ENCODE data around the gene SLC25A52.

SLC25A52 gene

GRCh38 chr18:31776093-31776492 is 15.4 kb upstream of the SLC25A52 start:
- TF ChIP-seq, protein P1, sequence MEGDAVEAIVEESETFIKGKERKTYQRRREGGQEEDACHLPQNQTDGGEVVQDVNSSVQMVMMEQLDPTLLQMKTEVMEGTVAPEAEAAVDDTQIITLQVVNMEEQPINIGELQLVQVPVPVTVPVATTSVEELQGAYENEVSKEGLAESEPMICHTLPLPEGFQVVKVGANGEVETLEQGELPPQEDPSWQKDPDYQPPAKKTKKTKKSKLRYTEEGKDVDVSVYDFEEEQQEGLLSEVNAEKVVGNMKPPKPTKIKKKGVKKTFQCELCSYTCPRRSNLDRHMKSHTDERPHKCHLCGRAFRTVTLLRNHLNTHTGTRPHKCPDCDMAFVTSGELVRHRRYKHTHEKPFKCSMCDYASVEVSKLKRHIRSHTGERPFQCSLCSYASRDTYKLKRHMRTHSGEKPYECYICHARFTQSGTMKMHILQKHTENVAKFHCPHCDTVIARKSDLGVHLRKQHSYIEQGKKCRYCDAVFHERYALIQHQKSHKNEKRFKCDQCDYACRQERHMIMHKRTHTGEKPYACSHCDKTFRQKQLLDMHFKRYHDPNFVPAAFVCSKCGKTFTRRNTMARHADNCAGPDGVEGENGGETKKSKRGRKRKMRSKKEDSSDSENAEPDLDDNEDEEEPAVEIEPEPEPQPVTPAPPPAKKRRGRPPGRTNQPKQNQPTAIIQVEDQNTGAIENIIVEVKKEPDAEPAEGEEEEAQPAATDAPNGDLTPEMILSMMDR (IDR thresholded peaks at IDR 0.05; ENCODE audit: insufficient read depth, low read length, poor library complexity, severe bottlenecking), result no peak

GRCh38 chr18:31774962-31775361 is 14.3 kb upstream of the SLC25A52 start:
- Histone ChIP-seq H3K4me3 (replicated peaks; ENCODE audit: low read depth, low read length) (no peak overlapping the region), H3K36me3 (ENCODE audit: control insufficient read depth, insufficient read depth, low read length) (no peaks in the 10 kb centered on the region), H3K27me3 (replicated peaks; ENCODE audit: control insufficient read depth, insufficient read depth, low read length) (no peaks in the 10 kb centered on the region)
- DNase-seq (ENCODE audit: extremely low read depth, insufficient read length), result no peak
- TF ChIP-seq, protein P1 (IDR thresholded peaks at IDR 0.05; ENCODE audit: insufficient read depth, low read length, poor library complexity, severe bottlenecking), result no peak

More at GRCh38 chr18:31776093-31776492, 15.4 kb upstream of the SLC25A52 start:
- no peak for DNase-seq (ENCODE audit: extremely low read depth, insufficient read length)
- Histone ChIP-seq H3K36me3 (ENCODE audit: control insufficient read depth, insufficient read depth, low read length) (no peaks in the 10 kb centered on the region), H3K4me3 (replicated peaks; ENCODE audit: low read depth, low read length) (no peak overlapping the region), H3K27me3 (replicated peaks; ENCODE audit: control insufficient read depth, insufficient read depth, low read length) (no peaks in the 10 kb centered on the region)

- no peaks in the 10 kb centered on the region for H3K27me3 ChIP-seq (replicated peaks; ENCODE audit: control insufficient read depth, insufficient read depth, low read length)
- TF ChIP-seq, protein P1 (IDR thresholded peaks at IDR 0.05; ENCODE audit: insufficient read depth, low read length, poor library complexity, severe bottlenecking), result no peak
- H3K36me3 ChIP-seq (ENCODE audit: control insufficient read depth, insufficient read depth, low read length), result no peaks in the 10 kb centered on the region
- peak; percentile 24 for DNase-seq (ENCODE audit: extremely low read depth, insufficient read length)
- peak overlapping the region; percentile 10; the same call in 1 of the 2 replicates for H3K4me3 ChIP-seq (replicated peaks; ENCODE audit: low read depth, low read length)
Measured at GRCh38 chr18:31774477-31774785, 13.8 kb upstream of the SLC25A52 start.

DNA sequence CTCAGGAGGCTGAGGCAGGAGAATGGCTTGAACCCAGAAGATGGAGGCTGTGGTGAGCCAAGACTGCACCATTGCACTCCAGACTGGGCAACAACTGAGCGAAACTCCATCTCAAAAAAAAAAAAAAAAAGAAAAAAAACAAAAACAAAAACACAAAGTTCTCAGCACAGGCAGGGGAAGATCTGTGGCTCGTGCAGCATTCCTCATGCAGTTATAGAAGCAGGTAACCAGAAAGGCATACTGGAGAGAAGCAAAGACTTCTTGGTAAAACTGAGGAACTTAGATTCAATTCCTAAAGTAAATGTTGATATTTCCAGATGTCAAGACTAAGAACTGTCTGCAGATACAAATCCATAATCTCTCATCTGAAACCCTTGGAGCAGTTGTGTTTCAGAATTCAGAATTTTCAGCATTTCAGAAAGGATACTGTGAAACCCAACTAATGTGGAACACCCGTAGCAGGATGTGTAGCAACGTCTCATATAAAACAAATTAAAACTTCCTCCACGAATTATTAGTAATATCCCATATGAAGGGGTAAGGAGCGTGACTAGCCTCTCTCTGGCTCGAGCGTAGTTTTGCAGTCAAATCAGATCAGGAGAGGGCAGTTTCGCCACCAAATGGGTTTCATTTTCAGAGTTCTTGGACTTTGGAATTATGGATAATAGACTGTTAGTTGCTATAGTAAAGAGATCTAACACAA is 13.2 kb upstream of the SLC25A52 start:
- peak overlapping the region; percentile 10; the same call in 1 of the 2 replicates for H3K4me3 ChIP-seq (replicated peaks; ENCODE audit: low read depth, low read length)
- TF ChIP-seq, protein P1 (IDR thresholded peaks at IDR 0.05; ENCODE audit: insufficient read depth, low read length, poor library complexity, severe bottlenecking), result no peak
- no peaks in the 10 kb centered on the region for H3K27me3 ChIP-seq (replicated peaks; ENCODE audit: control insufficient read depth, insufficient read depth, low read length)
- DNase-seq (ENCODE audit: extremely low read depth, insufficient read length), result no peak
- H3K36me3 ChIP-seq (ENCODE audit: control insufficient read depth, insufficient read depth, low read length), result no peaks in the 10 kb centered on the region

GRCh38 chr18:31772699-31773098 is 12.0 kb upstream of the SLC25A52 start:
- DNase-seq (ENCODE audit: extremely low read depth, insufficient read length), result no peak
- no peak overlapping the region for H3K4me3 ChIP-seq (replicated peaks; ENCODE audit: low read depth, low read length)
- no peaks in the 10 kb centered on the region for H3K36me3 ChIP-seq (ENCODE audit: control insufficient read depth, insufficient read depth, low read length)
- TF ChIP-seq, protein P1 (IDR thresholded peaks at IDR 0.05; ENCODE audit: insufficient read depth, low read length, poor library complexity, severe bottlenecking), result no peak
- no peaks in the 10 kb centered on the region for H3K27me3 ChIP-seq (replicated peaks; ENCODE audit: control insufficient read depth, insufficient read depth, low read length)

DNA sequence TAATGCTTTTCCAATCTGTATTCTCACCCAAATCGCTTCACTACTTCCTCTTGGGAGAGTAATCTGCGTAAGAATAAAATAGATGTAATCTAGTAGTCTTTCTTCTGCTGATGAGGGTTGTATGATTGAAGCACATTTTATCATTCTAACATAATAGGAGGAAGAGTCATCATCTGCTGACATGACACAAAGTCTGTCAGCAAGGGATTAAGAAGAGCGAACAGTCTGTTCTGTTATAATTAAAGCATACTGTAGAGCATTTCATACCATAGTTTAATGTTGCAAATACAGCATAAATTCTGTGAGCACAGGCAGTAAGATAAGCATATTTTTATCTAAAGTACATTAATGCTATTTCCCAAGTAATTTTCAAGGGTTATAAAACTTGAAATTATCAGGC is 10.4 kb downstream of the SLC25A52 start:
- TF ChIP-seq, protein P1 (IDR thresholded peaks at IDR 0.05; ENCODE audit: insufficient read depth, low read length, poor library complexity, severe bottlenecking), result no peak
- DNase-seq (ENCODE audit: extremely low read depth, insufficient read length), result no peak
- no peaks in the 10 kb centered on the region for H3K27me3 ChIP-seq (replicated peaks; ENCODE audit: control insufficient read depth, insufficient read depth, low read length)
- no peak overlapping the region for H3K4me3 ChIP-seq (replicated peaks; ENCODE audit: low read depth, low read length)
- H3K36me3 ChIP-seq (ENCODE audit: control insufficient read depth, insufficient read depth, low read length), result no peaks in the 10 kb centered on the region

All from GM06990 (cell line).